Upper lobe of left lung (tissue), 4 donors: ENCODE data around the gene ACTN4.

Source experiments
- EP300 ChIP-seq, 4 donors: sonication (generic); formaldehyde crosslinking; IDR thresholded peaks; one replicate each; pipeline ENCODE4 v1.5.1; 2017; ENCODE audit warnings: antibody characterized with exemption in 4 of 4, control low read depth in 2 of 4
- POLR2A ChIP-seq, 4 donors: fragments of 450-650 bp; IDR thresholded peaks; one replicate each; pipeline ENCODE4 v1.5.1; 2016 to 2017; ENCODE audit warnings: antibody characterized with exemption in 4 of 4, mild to moderate bottlenecking in 2 of 4
- POLR2AphosphoS5 ChIP-seq, 2 donors: sonication (generic); formaldehyde crosslinking; IDR thresholded peaks; one replicate each; pipeline ENCODE4 v1.5.1; 2017; ENCODE audit warnings: antibody characterized with exemption in 2 of 2
- TF ChIP-seq, protein P1 (sequence below), 6 experiments: fragments of 450-650 bp in 4 of 6; fragments of 200-600 bp in 2 of 6; sonication (generic) in 2 of 6; IDR thresholded peaks; one replicate each; pipeline ENCODE4 v1.5.1; 2016 to 2019; ENCODE audit warnings: antibody characterized with exemption in 6 of 6

DNA sequence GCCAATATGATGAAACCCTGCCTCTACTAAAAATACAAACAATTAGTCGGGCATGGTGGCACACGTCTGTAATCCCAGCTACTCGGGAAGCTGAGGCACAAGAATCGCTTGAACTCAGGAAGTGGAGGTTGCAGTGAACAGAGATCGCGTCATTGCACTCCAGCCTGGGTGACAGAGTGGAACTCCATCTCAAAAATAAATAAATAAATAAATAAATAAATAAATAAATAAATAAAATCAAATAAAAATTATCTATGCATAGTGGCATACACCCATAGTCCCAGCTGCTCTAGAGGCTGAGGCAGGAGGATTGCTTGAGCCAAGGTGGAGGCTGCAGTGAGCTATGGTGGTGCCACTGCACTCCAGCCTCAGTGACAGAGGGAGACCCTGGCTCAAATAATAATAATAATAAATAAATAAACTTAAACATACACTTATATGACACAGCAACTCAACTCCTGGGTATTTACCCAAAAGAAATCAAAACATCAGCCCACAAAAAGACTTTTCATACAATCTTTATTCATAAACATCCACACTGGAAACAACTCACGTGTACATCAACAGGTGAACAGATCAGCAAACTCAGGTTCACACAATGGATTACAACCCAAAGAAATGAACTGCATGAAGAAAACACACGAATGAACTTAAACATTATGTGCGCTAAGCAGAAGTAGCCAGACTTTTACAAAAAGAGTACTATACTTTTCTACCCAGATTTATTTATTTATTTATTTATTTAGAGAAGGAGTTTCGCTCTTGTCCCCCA lies 119.0 kb downstream of the ACTN4 start:
- TF ChIP-seq EP300 (IDR thresholded peaks at IDR 0.05): no peak
- TF ChIP-seq, protein P1, sequence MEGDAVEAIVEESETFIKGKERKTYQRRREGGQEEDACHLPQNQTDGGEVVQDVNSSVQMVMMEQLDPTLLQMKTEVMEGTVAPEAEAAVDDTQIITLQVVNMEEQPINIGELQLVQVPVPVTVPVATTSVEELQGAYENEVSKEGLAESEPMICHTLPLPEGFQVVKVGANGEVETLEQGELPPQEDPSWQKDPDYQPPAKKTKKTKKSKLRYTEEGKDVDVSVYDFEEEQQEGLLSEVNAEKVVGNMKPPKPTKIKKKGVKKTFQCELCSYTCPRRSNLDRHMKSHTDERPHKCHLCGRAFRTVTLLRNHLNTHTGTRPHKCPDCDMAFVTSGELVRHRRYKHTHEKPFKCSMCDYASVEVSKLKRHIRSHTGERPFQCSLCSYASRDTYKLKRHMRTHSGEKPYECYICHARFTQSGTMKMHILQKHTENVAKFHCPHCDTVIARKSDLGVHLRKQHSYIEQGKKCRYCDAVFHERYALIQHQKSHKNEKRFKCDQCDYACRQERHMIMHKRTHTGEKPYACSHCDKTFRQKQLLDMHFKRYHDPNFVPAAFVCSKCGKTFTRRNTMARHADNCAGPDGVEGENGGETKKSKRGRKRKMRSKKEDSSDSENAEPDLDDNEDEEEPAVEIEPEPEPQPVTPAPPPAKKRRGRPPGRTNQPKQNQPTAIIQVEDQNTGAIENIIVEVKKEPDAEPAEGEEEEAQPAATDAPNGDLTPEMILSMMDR (IDR thresholded peaks at IDR 0.05): no peak
- no peak for TF ChIP-seq POLR2A (IDR thresholded peaks at IDR 0.05)
- TF ChIP-seq POLR2AphosphoS5 (IDR thresholded peaks at IDR 0.05): no peak
